OCI-LY1 (cell line): Measurements from ENCODE around the gene POU2F1.

ENCODE experiments used
- H2AFZ ChIP-seq: fragments of 200-600 bp; sonication (generic), shearing (Covaris generic); 2 replicates; pipeline ENCODE4 v1.6.0; 2014; ENCODE audit warnings: antibody characterized with exemption, mild to moderate bottlenecking, low read length
- H3F3A ChIP-seq: fragments of 200-600 bp; sonication (generic), shearing (Covaris generic); 2 replicates; pipeline ENCODE4 v1.6.0; 2014; ENCODE audit warnings: mild to moderate bottlenecking, antibody characterized with exemption, low read length, moderate library complexity; ENCODE audit not compliant: insufficient read depth
- H3K27ac ChIP-seq: fragments of 200-600 bp; sonication (generic); 2 replicates; pipeline ENCODE4 v1.5.1; 2014; ENCODE audit warnings: low read length, mixed run types, mild to moderate bottlenecking, low read depth; ENCODE audit not compliant: poor library complexity, severe bottlenecking
- H3K27me3 ChIP-seq: fragments of 200-600 bp; sonication (generic); 2 replicates; pipeline ENCODE4 v1.6.0; 2014; ENCODE audit warnings: antibody characterized with exemption, mild to moderate bottlenecking, low read length, moderate library complexity; ENCODE audit not compliant: insufficient read depth
- H3K36me3 ChIP-seq: fragments of 200-600 bp; sonication (generic); 2 replicates; pipeline ENCODE4 v1.6.1; 2014; ENCODE audit warnings: mild to moderate bottlenecking, antibody characterized with exemption, low read length, moderate library complexity, mixed read lengths; ENCODE audit not compliant: insufficient read depth
- H3K4me1 ChIP-seq: fragments of 200-600 bp; sonication (generic); 2 replicates; pipeline ENCODE4 v1.5.1; 2014; ENCODE audit warnings: mild to moderate bottlenecking, low read length, moderate library complexity; ENCODE audit not compliant: insufficient read depth, severe bottlenecking
- H3K4me2 ChIP-seq: fragments of 200-600 bp; sonication (generic), shearing (Covaris generic); 2 replicates; pipeline ENCODE4 v1.6.1; 2014; ENCODE audit warnings: low read length
- H3K4me3 ChIP-seq: fragments of 200-600 bp; sonication (generic); 2 replicates; pipeline ENCODE4 v1.5.1; 2014; ENCODE audit warnings: low read length, low read depth, mild to moderate bottlenecking, mixed read lengths; ENCODE audit not compliant: poor library complexity, severe bottlenecking
- H3K79me2 ChIP-seq: fragments of 200-600 bp; shearing (Covaris generic); 2 replicates; pipeline ENCODE4 v1.6.1; 2016; ENCODE audit warnings: mixed run types, low read length, mixed read lengths; ENCODE audit not compliant: insufficient read depth
- H3K9ac ChIP-seq: fragments of 200-600 bp; sonication (generic), shearing (Covaris generic); 2 replicates; pipeline ENCODE4 v1.6.1; 2014; ENCODE audit warnings: mild to moderate bottlenecking, low read length, mixed read lengths
- H3K9me2 ChIP-seq: fragments of 200-600 bp; sonication (generic), shearing (Covaris generic); 2 replicates; pipeline ENCODE4 v1.6.1; 2014; ENCODE audit warnings: low read depth, mild to moderate bottlenecking, low read length, mixed read lengths
- H3K9me3 ChIP-seq: fragments of 200-600 bp; shearing (Covaris generic); 2 replicates; pipeline ENCODE4 v1.6.1; 2014; ENCODE audit warnings: low read length, mixed read lengths
- H4K20me1 ChIP-seq: fragments of 200-600 bp; sonication (generic), shearing (Covaris generic); 2 replicates; pipeline ENCODE4 v1.6.0; 2016; ENCODE audit warnings: mild to moderate bottlenecking, low read length; ENCODE audit not compliant: insufficient read depth
- CTCF ChIP-seq: fragments of 200-600 bp; sonication (generic), shearing (Covaris generic); IDR thresholded peaks from 2 replicates; pipeline ENCODE4 v1.5.1; 2017; ENCODE audit warnings: mild to moderate bottlenecking, antibody characterized with exemption, low read length, moderate library complexity, mixed read lengths
- EZH2 ChIP-seq: fragments of 200-600 bp; sonication (generic), shearing (Covaris generic); IDR thresholded peaks from 2 replicates; pipeline ENCODE4 v1.8.0; 2017; ENCODE audit warnings: borderline replicate concordance, mixed run types, mild to moderate bottlenecking, antibody characterized with exemption, low read length, moderate library complexity, mixed read lengths

POU2F1 gene

GRCh38 chr1:167325151-167325550, 104.5 kb downstream of the POU2F1 start:
- H3K79me2 ChIP-seq = peaks cover 4% of the 10 kb centered on the region
- no peaks in the 10 kb centered on the region for H4K20me1 ChIP-seq
- peaks cover 29% of the 10 kb centered on the region for H3K4me1 ChIP-seq
- peaks cover 15% of the 10 kb centered on the region for H3F3A ChIP-seq
- H3K27me3 ChIP-seq = no peaks in the 10 kb centered on the region
- no peak overlapping the region for H3K27ac ChIP-seq
- no peaks in the 10 kb centered on the region for H3K9me2 ChIP-seq
- H2AFZ ChIP-seq = no peak overlapping the region
- TF ChIP-seq CTCF = no peak
- no peak for TF ChIP-seq EZH2
- no peak overlapping the region for H3K4me2 ChIP-seq
- H3K4me3 ChIP-seq = no peak overlapping the region
- peaks cover 6% of the 10 kb centered on the region; the same call in 1 of the 2 replicates for H3K36me3 ChIP-seq
- H3K9me3 ChIP-seq = peaks cover 16% of the 10 kb centered on the region
- no peak overlapping the region for H3K9ac ChIP-seq

- Histone ChIP-seq H3K36me3 (peaks cover 10% of the 10 kb centered on the region), H3K4me2 (peak overlapping the region; percentile 95), H4K20me1 (no peaks in the 10 kb centered on the region), H3K27me3 (no peaks in the 10 kb centered on the region), H3K4me3 (peak overlapping the region; percentile 77), H3K79me2 (peaks cover 36% of the 10 kb centered on the region), H3K9me3 (peaks cover 5% of the 10 kb centered on the region), H2AFZ (no peak overlapping the region), H3K27ac (peak overlapping the region; percentile 99), H3K4me1 (peaks cover 45% of the 10 kb centered on the region), H3K9ac (peak overlapping the region; percentile 81), H3F3A (peaks cover 15% of the 10 kb centered on the region), H3K9me2 (no peaks in the 10 kb centered on the region)
- no peak for TF ChIP-seq EZH2
- no peak for TF ChIP-seq CTCF
These were observed 107.7 kb downstream of the POU2F1 start for GRCh38 chr1:167328306-167328815.

- H3F3A ChIP-seq = peaks cover 15% of the 10 kb centered on the region
- H3K4me2 ChIP-seq = peak overlapping the region; percentile 95
- H2AFZ ChIP-seq = no peak overlapping the region
- peak overlapping the region; percentile 87 for H3K9ac ChIP-seq
- peaks cover 42% of the 10 kb centered on the region for H3K79me2 ChIP-seq
- H3K4me1 ChIP-seq = peaks cover 51% of the 10 kb centered on the region
- H3K27ac ChIP-seq = peak overlapping the region; percentile 99
- no peak for TF ChIP-seq EZH2
- no peak for TF ChIP-seq CTCF
- peak overlapping the region; percentile 77 for H3K4me3 ChIP-seq
- no peaks in the 10 kb centered on the region for H3K9me2 ChIP-seq
- peaks cover 12% of the 10 kb centered on the region for H3K36me3 ChIP-seq
- no peaks in the 10 kb centered on the region for H3K27me3 ChIP-seq
- no peaks in the 10 kb centered on the region for H4K20me1 ChIP-seq
- H3K9me3 ChIP-seq = 0 out of 2 replicates have a peak, but pooled peaks cover 2% of the 10 kb centered on the region
These were observed 108.3 kb downstream of the POU2F1 start for GRCh38 chr1:167328816-167329483.
